ENCODE data around the gene SAFB. TPM values are rescaled to one million over a fixed set of nuclear protein-coding genes. Genes with fewer than 3 reads are reported as not detected.

The SAFB gene
- total RNA-seq (204 TPM), polyA plus RNA-seq (10 to 100 TPM; 36.9 to 56.2 (median 45.9) TPM)

DNA sequence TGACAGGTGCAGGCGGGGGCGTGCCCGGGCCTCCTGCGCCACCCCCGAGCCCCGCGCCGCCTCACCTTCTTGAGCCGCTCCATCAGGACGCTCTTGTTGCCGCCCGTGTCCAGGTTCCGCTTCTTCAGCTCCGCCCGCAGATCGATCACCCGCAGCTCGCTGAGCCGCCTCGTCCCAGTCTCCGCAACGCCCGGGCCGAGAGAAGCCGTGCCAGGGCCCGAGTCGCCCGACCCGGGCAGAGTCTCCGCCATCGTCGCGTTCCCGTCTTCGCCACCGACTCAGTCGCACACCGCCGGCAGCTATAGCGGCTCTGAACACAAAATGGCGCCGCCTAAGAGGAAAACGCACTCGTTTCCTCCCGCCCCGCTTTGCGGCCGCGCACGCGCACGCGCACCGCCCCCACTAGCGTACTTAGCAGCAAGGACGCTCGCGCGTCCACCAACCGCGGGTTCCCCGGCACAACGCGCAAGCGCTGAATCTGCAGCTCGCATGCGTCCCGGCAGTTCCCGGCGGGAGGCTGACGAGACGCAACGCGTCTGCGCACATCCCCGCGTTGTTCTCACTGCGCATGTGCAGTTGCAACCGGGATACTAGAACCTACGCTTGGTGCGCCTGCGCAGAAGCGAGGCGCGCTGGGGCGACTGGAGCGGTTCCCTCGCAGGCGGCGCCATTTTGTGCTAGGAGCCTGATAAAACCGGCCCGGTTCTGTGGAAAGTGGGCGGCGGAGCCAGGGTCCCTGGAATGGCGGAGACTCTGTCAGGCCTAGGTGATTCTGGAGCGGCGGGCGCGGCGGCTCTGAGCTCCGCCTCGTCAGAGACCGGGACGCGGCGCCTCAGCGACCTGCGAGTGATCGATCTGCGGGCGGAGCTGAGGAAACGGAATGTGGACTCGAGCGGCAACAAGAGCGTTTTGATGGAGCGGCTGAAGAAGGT lies at the start of gene SAFB, which contains the start of gene SAFB2:
Gene SAFB (plus strand): TSS at position 619 of the 932 bp plus-strand sequence. CDS start 123 bp downstream, at position 742.
Gene SAFB2 (minus strand): TSS at position 312 of the 932 bp plus-strand sequence. CDS start 61 bp downstream, at position 251.
- Histone ChIP-seq H3K4me1 (ENCODE audit: control insufficient read depth, insufficient read depth, low read length, poor library complexity, severe bottlenecking) (peaks cover 82% of the 10 kb centered on the region), H3K4me3 (ENCODE audit: low read depth, low read length) (peak within 1 kb of the TSS; percentile 94), H3K27me3 (ENCODE audit: control insufficient read depth, insufficient read depth, low read length) (no peaks in the 10 kb centered on the region), H3K27ac (ENCODE audit: insufficient read depth, low read length, poor library complexity, severe bottlenecking) (peak within 1 kb of the TSS; percentile 96), H3K9me3 (ENCODE audit: control insufficient read depth in 2 of 2, low read length in 2 of 2) (no peaks in the 10 kb centered on the region), H3K36me3 (ENCODE audit: control insufficient read depth, insufficient read depth, low read length) (peaks cover 44% of the 10 kb centered on the region)
- H3K36me3 Mint-ChIP-seq: peaks cover 51% of the 10 kb centered on the region
- H3K4me1 Mint-ChIP-seq: peaks cover 10 to 77% (median 54%) of the 10 kb centered on the region in 4 donors
- DNase-seq (peak; percentile 99 to 100 (median 100)), ATAC-seq (ENCODE audit: low read depth in 2 of 2) (peak; percentile 85 to 90)
- peak within 1 kb of the TSS; percentile 97 to 100 (median 100) for H3K4me3 Mint-ChIP-seq
- H3K27ac Mint-ChIP-seq: peak within 1 kb of the TSS; percentile 99 to 100 (median 100)
- peaks cover 7% of the 10 kb centered on the region for H3K27me3 Mint-ChIP-seq
- no peaks in the 10 kb centered on the region for H3K9me3 Mint-ChIP-seq

DNA sequence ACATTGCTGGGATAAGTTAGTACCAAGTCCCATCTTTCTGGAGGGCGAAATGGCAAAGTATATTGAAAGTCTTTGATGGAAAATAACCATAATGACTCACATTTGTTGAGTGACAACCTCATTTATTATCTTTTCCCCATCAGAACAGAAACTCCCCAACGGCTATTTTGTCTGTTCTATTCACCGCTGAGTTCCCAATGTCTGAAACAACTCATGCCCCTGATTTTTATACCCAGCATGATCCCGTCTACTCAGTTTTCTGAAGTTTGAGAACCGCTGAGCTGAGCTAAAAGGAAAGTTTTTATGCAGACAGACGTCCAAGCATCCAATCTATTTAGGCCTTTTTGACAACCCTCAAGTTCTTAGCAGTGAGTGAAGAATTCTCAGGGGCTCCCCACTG lies 47.3 kb upstream of the SAFB start:
- H3K4me1 ChIP-seq (ENCODE audit: control insufficient read depth, insufficient read depth, low read length, poor library complexity, severe bottlenecking): peaks cover 7% of the 10 kb centered on the region
- Mint-ChIP-seq H3K27me3 (no peaks in the 10 kb centered on the region), H3K36me3 (no peaks in the 10 kb centered on the region), H3K4me1 (peaks cover 0 to 12% (median 7%) of the 10 kb centered on the region in 4 donors), H3K27ac (no peak overlapping the region), H3K9me3 (no peaks in the 10 kb centered on the region), H3K4me3 (no peak overlapping the region)
- no peaks in the 10 kb centered on the region for H3K27me3 ChIP-seq (ENCODE audit: control insufficient read depth, insufficient read depth, low read length)
- no peak overlapping the region for H3K4me3 ChIP-seq (ENCODE audit: low read depth, low read length)
- no peaks in the 10 kb centered on the region for H3K36me3 ChIP-seq (ENCODE audit: control insufficient read depth, insufficient read depth, low read length)
- no peaks in the 10 kb centered on the region for H3K9me3 ChIP-seq (ENCODE audit: control insufficient read depth in 2 of 2, low read length in 2 of 2)
- no peak overlapping the region for H3K27ac ChIP-seq (ENCODE audit: insufficient read depth, low read length, poor library complexity, severe bottlenecking)
- ATAC-seq (ENCODE audit: low read depth in 2 of 2) (no peak), DNase-seq (no peak)

DNA sequence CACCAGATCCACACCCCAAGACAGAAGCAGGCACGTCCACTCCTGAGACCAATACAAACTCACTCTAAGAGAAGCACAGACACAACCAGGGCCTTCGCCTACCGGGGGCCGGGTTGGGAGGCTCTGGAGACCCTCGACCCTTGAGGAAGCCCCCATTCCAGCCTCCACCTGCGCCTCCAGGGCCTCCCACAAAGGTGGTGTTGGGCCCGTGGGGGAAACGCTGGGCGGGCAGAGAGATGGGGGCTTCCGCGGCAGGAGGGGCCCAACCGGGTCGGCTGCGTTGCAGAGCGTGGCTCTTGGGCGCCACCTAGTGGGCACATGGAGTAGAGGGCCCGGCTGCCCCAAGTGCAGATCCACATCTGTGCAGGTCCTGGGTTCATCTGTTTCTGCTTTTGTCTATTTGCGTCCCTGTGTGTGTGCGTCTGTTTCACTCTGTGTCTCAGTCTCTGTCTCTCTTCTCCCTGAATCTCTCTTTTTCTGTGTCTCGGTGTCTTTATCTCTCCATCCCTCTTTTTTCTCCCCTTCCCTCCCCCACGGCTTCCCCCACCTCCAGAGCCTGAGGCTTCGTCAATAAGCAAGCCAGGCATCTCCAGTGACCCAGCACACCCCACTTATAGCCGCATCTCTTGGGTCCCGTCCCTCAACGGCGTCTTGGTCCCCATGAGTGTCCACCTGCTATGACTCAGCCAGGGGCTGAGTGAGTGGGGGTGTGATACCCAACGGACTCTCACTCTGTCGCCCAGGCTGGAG lies 44.6 kb upstream of the SAFB start:
- H3K27ac Mint-ChIP-seq: no peak overlapping the region
- peak; percentile 56 to 64 (median 57) for DNase-seq
- no peaks in the 10 kb centered on the region for H3K36me3 ChIP-seq (ENCODE audit: control insufficient read depth, insufficient read depth, low read length)
- H3K27me3 ChIP-seq (ENCODE audit: control insufficient read depth, insufficient read depth, low read length): no peaks in the 10 kb centered on the region
- peak overlapping the region in 2 of 4 donors; percentile 38 to 44 for H3K4me3 Mint-ChIP-seq
- H3K27me3 Mint-ChIP-seq: no peaks in the 10 kb centered on the region
- H3K27ac ChIP-seq (ENCODE audit: insufficient read depth, low read length, poor library complexity, severe bottlenecking): no peak overlapping the region
- peaks cover 7% of the 10 kb centered on the region for H3K4me1 ChIP-seq (ENCODE audit: control insufficient read depth, insufficient read depth, low read length, poor library complexity, severe bottlenecking)
- peak; percentile 65 to 72 for ATAC-seq (ENCODE audit: low read depth in 2 of 2)
- no peaks in the 10 kb centered on the region for H3K36me3 Mint-ChIP-seq
- no peaks in the 10 kb centered on the region for H3K9me3 ChIP-seq (ENCODE audit: control insufficient read depth in 2 of 2, low read length in 2 of 2)
- H3K9me3 Mint-ChIP-seq: no peaks in the 10 kb centered on the region
- H3K4me1 Mint-ChIP-seq: peaks cover 0 to 12% (median 7%) of the 10 kb centered on the region in 4 donors
- H3K4me3 ChIP-seq (ENCODE audit: low read depth, low read length): no peak overlapping the region

DNA sequence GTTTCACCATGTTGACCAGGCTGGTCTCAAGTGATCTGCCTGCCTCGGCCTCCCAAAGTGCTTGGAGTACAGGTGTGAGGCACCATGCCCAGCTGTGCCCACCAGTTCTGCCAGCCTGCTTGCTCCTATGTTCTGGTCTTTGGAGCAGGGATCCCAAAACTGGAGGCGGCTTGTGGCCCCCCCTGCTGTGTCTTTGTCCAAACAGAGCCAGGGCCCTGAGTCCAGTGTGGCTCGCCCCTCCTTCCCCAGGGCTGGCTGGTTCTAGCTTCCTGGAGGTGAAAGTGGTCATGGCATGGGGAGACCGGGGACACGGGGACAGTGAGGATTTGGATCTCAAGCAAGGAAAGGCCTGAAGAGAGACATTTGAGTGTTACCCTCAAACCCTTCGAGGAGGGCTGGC lies 43.6 kb upstream of the SAFB start:
- peaks cover 0 to 13% (median 7%) of the 10 kb centered on the region in 4 donors for H3K4me1 Mint-ChIP-seq
- Histone ChIP-seq H3K27me3 (ENCODE audit: control insufficient read depth, insufficient read depth, low read length) (no peaks in the 10 kb centered on the region), H3K4me1 (ENCODE audit: control insufficient read depth, insufficient read depth, low read length, poor library complexity, severe bottlenecking) (peaks cover 7% of the 10 kb centered on the region), H3K9me3 (ENCODE audit: control insufficient read depth in 2 of 2, low read length in 2 of 2) (no peaks in the 10 kb centered on the region), H3K4me3 (ENCODE audit: low read depth, low read length) (no peak overlapping the region), H3K27ac (ENCODE audit: insufficient read depth, low read length, poor library complexity, severe bottlenecking) (no peak overlapping the region), H3K36me3 (ENCODE audit: control insufficient read depth, insufficient read depth, low read length) (no peaks in the 10 kb centered on the region)
- no peak for ATAC-seq (ENCODE audit: low read depth in 2 of 2)
- no peaks in the 10 kb centered on the region for H3K27me3 Mint-ChIP-seq
- H3K27ac Mint-ChIP-seq: no peak overlapping the region
- H3K36me3 Mint-ChIP-seq: no peaks in the 10 kb centered on the region
- H3K4me3 Mint-ChIP-seq: no peak overlapping the region
- DNase-seq: no peak
- no peaks in the 10 kb centered on the region for H3K9me3 Mint-ChIP-seq

DNA sequence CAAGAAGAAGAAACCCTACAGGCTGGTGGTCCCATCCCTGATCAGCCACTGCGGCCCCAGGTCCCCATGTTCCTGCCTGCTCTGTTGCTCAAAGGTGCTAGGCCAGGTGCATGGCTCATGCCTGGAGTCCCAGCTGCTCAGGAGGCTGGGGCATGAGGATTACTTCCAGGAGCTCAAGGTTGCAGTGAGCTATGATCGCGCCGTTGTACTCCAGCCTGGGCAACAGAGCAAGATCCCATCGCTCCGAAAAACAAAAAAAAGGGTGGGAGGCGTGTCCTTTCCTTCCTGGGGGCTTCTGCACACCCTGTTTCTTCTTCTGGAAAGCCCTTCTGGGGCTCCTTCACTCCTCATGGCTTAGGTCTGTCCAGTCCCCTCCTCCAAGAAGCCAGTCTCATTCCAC lies 43.2 kb upstream of the SAFB start:
- H3K36me3 ChIP-seq (ENCODE audit: control insufficient read depth, insufficient read depth, low read length): no peaks in the 10 kb centered on the region
- ATAC-seq (ENCODE audit: low read depth in 2 of 2): no peak
- Mint-ChIP-seq H3K4me1 (peaks cover 0 to 15% (median 7%) of the 10 kb centered on the region in 4 donors), H3K9me3 (peaks cover 0 to under 1% (median 0%) of the 10 kb centered on the region in 7 donors), H3K27ac (no peak overlapping the region), H3K27me3 (no peaks in the 10 kb centered on the region), H3K4me3 (no peak overlapping the region), H3K36me3 (no peaks in the 10 kb centered on the region)
- no peak overlapping the region for H3K27ac ChIP-seq (ENCODE audit: insufficient read depth, low read length, poor library complexity, severe bottlenecking)
- no peak for DNase-seq
- no peaks in the 10 kb centered on the region for H3K9me3 ChIP-seq (ENCODE audit: control insufficient read depth in 2 of 2, low read length in 2 of 2)
- no peak overlapping the region for H3K4me3 ChIP-seq (ENCODE audit: low read depth, low read length)
- peaks cover 7% of the 10 kb centered on the region for H3K4me1 ChIP-seq (ENCODE audit: control insufficient read depth, insufficient read depth, low read length, poor library complexity, severe bottlenecking)
- no peaks in the 10 kb centered on the region for H3K27me3 ChIP-seq (ENCODE audit: control insufficient read depth, insufficient read depth, low read length)

DNA sequence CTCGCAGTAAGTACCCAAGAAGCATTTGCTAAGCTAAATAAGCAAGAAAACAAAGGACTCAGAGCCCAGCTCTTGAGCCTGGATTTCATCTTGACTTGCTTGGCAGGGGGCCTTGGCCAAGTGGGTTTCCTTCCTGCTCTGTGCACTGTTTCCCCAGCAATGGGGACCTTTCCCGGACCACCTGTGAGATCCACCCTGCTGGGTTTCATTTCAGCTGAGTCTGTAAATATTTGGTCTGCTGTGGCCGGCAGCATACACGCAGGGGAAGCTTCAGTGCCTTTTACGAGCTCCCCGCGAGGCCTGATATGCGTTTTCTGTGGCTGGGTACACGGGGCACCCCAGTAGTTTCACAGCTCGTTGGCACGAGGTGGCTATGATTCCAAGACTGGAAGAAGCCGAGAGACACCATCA lies 42.7 kb upstream of the SAFB start:
- H3K27ac ChIP-seq (ENCODE audit: insufficient read depth, low read length, poor library complexity, severe bottlenecking): no peak overlapping the region
- H3K4me3 ChIP-seq (ENCODE audit: low read depth, low read length): no peak overlapping the region
- Mint-ChIP-seq H3K36me3 (no peaks in the 10 kb centered on the region), H3K27ac (no peak overlapping the region), H3K4me1 (peaks cover 0 to 15% (median 7%) of the 10 kb centered on the region in 4 donors), H3K9me3 (peaks cover 0 to 2% (median 0%) of the 10 kb centered on the region in 7 donors), H3K4me3 (no peak overlapping the region), H3K27me3 (no peaks in the 10 kb centered on the region)
- peaks cover 9% of the 10 kb centered on the region for H3K4me1 ChIP-seq (ENCODE audit: control insufficient read depth, insufficient read depth, low read length, poor library complexity, severe bottlenecking)
- no peaks in the 10 kb centered on the region for H3K36me3 ChIP-seq (ENCODE audit: control insufficient read depth, insufficient read depth, low read length)
- H3K27me3 ChIP-seq (ENCODE audit: control insufficient read depth, insufficient read depth, low read length): no peaks in the 10 kb centered on the region
- DNase-seq (no peak), ATAC-seq (ENCODE audit: low read depth in 2 of 2) (no peak)
- no peaks in the 10 kb centered on the region for H3K9me3 ChIP-seq (ENCODE audit: control insufficient read depth in 2 of 2, low read length in 2 of 2)

DNA sequence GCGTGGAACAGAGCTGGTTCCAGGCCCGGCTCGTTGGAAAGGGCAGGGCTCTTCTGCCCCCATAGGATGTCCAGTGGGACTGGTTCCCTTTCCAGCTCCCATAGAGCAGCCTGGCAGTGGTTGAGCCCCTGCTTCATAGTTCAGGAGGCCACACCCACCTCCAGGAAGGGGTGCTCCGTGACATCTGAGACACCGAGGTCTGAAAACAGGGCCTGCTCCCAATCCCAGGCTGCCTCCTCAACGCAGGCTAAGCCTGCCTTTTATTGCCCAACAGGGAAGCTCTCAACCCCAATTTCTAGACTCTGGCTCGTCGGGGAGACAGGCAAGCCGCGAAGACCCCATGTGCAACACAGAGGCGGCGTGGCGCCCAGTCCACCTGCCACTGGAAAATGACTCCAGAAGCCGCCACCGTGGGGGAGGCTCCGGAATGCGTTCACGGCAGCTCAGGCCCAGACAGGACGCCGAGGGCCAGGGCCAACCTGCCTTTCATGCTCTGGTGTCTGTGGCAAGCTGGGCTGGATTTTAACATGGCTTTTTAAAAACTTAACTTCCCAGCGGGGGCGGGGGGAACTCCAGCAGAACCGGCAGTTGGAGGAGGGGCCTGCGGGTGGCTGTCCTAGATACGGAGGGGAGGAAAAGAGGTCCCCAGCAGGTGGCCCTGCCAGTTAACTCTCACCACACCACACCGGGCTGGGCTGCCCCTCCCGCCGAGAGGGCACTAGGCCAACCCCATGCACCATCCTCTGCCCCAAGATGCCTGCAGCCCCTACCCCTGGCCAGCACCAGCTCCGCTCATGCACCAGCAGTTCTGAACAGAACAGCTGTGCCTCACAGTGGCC lies 37.2 kb upstream of the SAFB start:
- H3K27me3 ChIP-seq (ENCODE audit: control insufficient read depth, insufficient read depth, low read length): no peaks in the 10 kb centered on the region
- Mint-ChIP-seq H3K27ac (peak overlapping the region in 2 of 3 donors; percentile 83 to 86), H3K4me3 (peak overlapping the region in 3 of 4 donors; percentile 13 to 69 (median 38)), H3K27me3 (no peaks in the 10 kb centered on the region), H3K36me3 (peaks cover 10% of the 10 kb centered on the region), H3K4me1 (peaks cover 0 to 15% (median 1%) of the 10 kb centered on the region in 4 donors), H3K9me3 (peaks cover 0 to 2% (median 0%) of the 10 kb centered on the region in 7 donors)
- peak overlapping the region; percentile 6 for H3K27ac ChIP-seq (ENCODE audit: insufficient read depth, low read length, poor library complexity, severe bottlenecking)
- DNase-seq (peak in 1 of 3 donors; percentile 33), ATAC-seq (ENCODE audit: low read depth in 2 of 2) (peak in 1 of 2 donors; percentile 10)
- no peak overlapping the region for H3K4me3 ChIP-seq (ENCODE audit: low read depth, low read length)
- H3K9me3 ChIP-seq (ENCODE audit: control insufficient read depth in 2 of 2, low read length in 2 of 2): no peaks in the 10 kb centered on the region
- peaks cover 18% of the 10 kb centered on the region for H3K4me1 ChIP-seq (ENCODE audit: control insufficient read depth, insufficient read depth, low read length, poor library complexity, severe bottlenecking)
- peaks cover 38% of the 10 kb centered on the region for H3K36me3 ChIP-seq (ENCODE audit: control insufficient read depth, insufficient read depth, low read length)

Data from CD4-positive, CD25-positive, alpha-beta regulatory T cell (primary cell).